GM21619 (cell line): Measurements from ENCODE around the gene TRIML2.
"Not testable (repeated sequence)": the region's sequence is repeated elsewhere in the genome, so short reads cannot be mapped to it uniquely, and the experiment has no call there.

ENCODE experiments used
- ATAC-seq: cut with Tn5 transposase; IDR thresholded peaks from one replicate; pipeline ENCODE4 v1.9.1; 2021; ENCODE audit not compliant: unreplicated experiment

Gene TRIML2

DNA sequence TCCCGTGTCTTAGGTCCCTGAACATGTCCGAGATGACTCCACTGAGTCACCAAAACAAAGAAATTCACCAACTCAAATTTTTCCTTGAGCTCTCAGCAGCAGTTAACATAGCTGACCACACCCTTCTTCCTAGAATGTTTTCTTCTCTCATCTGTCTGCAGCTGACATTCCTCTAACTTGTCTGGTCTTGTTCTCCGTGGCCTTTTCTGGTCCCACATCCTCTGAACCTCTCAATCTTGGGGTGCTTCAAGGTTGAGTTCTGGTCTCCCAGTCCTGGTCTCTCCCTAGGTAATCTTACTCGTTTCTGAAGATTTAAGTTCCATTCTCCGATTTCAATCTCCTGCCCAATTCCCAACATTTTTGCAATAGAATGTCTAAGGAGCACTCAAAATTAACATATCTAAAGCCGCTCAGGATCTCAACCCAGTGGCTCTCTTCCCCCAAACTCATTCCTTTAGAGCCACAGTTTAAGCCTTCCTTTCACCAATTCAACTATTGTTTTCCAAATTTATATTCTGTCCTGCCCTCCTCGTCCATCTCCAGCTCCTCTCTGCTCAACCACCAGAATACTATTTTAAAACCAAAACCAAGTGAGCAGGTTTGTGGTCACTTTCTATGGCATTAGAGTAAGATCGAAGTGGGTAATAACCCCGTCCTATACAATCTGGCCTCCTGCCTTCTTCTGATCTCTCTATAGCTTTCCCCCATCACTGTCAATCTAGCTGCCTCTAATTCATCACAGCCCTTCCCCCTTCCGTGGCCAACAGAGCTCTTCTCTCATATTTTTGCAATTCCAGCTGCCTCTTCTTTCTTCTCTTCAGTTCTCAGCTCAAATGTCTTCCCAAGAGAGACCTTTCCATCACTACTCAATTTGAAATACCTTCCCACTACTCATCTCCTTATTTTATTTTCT is 1.2 kb downstream of the TRIML2 start:
- no peak for ATAC-seq

DNA sequence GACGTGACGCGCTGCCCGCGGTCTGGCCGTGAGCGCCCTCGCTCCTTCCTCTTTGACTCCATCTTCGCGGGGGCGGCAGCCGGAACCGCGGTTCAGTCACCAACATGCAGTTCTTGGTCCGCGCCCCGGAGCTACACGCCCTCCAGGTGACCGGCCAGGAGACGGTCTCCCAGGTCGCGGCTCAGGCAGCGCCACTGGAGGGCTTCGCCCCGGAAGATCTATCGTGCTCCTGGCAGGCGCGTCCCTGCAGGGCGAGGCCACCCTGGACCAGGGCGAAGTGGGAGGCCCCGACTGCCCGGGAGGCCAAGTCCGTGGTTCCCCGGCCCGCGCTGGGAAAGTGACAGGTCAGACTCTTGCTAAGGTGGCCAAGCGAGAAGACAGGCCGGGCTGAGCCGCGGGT is 2.9 kb downstream of the TRIML2 start:
- no peak for ATAC-seq

DNA sequence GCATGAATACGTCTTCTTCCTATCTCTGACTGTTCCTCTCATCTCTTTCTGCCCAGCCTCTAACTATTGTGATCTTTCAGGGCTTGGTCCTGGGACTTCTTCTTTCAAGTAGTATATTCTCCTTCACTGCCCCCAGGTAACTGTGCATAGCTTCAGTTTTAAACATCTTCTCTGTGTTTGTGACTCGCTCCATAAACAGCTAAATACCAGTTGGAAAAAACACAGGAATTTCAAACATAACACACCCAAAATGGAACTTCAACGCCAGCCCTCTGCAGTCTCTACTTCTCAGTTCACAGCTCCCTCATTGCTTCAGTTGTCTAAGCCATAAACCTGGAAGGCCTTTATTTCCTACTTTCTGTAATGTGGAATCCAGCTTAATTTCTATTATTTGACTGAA is 16.6 kb downstream of the TRIML2 start:
- ATAC-seq = no peak

DNA sequence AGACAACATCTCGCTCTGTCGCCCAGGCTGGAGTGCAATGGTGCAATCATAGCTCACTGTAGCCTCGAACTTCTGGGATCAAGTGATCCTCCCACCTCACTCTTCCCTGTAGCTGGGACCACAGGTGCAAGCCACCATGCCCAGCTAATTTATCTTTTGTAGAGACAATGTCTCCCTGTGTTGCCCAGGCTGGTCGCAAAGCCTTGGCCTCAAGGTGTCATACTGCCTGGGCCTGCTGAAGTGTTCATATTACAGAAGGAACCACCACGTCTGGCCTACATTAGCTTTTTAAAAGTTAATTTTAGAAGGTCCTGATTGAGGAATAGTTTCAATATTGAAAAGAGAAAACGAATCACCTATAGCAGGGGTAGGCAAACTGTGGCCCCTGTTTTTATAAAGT is 22.5 kb downstream of the TRIML2 start:
- ATAC-seq = no peak

- ATAC-seq = no peak
These were observed 26.6 kb downstream of the TRIML2 start for GRCh38 chr4:188082796-188083195.

GRCh38 chr4:188078116-188078515 is 31.3 kb downstream of the TRIML2 start:
- ATAC-seq = no peak

DNA sequence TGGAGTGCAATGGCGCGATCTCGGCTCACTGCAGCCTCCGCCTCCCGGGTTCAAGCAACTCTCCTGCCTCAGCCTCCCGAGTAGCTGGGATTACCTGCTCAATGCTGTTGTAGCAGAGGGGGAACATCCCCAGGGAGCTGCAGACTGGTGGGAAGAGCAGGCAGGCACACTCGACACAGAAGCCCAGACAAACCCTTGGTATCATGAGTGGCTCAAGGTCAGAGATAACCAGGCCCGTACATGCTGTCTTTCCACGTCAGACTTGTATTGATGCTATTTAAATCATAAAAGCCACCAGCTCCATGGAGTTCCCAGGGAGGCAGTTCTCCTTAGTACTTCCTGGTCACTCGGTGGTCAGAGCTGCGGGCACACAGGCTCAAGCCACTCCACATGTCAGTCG is 33.2 kb downstream of the TRIML2 start:
- no peak for ATAC-seq

GRCh38 chr4:188061083-188061482 is 48.3 kb downstream of the TRIML2 start:
- ATAC-seq = no peak

- no peak for ATAC-seq
These were observed 56.1 kb downstream of the TRIML2 start for GRCh38 chr4:188053302-188053701.

DNA sequence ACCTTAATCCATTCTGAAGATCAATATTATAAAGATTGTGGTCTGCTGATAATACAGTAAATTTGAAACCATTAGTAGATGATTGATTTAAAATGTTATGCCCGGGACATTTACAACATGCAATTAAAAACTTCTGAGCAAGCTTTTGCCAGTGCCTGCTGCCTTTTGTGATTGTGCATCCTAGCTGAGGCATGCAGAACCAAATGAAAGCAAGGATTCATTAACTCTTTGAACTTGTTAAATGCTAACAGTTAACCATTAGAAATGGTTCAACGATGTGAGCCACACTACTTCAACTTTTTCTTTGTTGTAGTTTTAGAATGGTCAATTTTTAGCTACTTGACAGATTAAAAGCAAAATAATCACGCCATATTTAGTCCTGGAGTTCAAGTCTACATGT is 62.7 kb downstream of the TRIML2 start:
- no peak for ATAC-seq

- ATAC-seq = not testable (repeated sequence)
These were observed 63.9 kb downstream of the TRIML2 start for GRCh38 chr4:188045461-188045860.

GRCh38 chr4:188043154-188043553 is 66.2 kb downstream of the TRIML2 start:
- ATAC-seq = no peak

DNA sequence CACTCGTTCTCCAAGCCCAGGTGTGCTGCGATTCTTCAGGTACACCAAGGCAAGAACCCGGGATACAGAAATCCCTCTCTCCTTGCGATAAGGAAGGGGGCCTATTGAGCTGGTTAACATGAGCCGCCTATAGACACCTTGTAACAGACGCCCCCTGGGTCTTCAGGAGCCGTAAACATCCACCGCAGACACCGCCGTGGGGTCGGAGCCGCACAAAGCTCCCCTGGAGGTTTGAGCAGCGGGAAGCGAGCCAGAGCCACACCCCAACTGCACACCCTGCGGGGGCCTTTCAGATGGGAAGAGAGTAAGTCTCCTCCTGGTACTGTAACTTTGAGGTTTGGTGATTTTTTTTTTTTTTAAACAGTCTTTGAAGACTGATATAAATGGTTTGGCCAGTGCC is 67.2 kb downstream of the TRIML2 start:
- ATAC-seq = no peak

- ATAC-seq = no peak
These were observed 67.7 kb downstream of the TRIML2 start for GRCh38 chr4:188041721-188042120.
